ENCODE results near the gene STIM2.

STIM2 gene

DNA sequence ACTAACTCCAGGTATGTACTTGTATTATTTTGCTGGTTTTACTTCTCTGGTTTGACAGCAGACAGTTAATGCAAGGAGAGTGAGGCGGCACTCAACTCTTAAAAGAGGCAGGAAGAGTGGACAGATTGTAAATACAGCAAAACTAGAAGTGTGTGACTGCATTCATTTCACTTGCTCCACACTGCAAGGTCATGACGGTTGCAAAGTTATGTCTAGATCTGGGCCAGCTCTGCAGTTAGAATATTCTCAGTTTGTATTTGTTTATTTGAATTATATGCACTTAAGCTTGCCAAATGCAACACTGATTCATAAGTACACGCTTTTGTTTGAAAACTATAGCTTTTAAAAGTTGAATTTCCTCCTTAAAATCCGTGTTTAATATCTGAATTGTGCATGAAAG is 148.9 kb downstream of the STIM2 start:
- Histone ChIP-seq H4K20me1 (ENCODE audit: insufficient read depth, low read length, poor library complexity, severe bottlenecking) (no peaks in the 10 kb centered on the region), H2AFZ (ENCODE audit: low read length) (no peak overlapping the region), H3K9ac (ENCODE audit: low read depth, low read length, poor library complexity, severe bottlenecking) (no peak overlapping the region), H3K9me3 (ENCODE audit: insufficient read depth, low read depth, low read length) (no peaks in the 10 kb centered on the region), H3K4me1 (ENCODE audit: insufficient read depth, low read length, poor library complexity, severe bottlenecking) (peaks cover 10% of the 10 kb centered on the region), H3K27me3 (ENCODE audit: insufficient read depth, low read length, poor library complexity, severe bottlenecking) (no peaks in the 10 kb centered on the region), H3F3A (ENCODE audit: low read depth) (no peaks in the 10 kb centered on the region), H3K4me2 (ENCODE audit: low read depth, low read length, poor library complexity, severe bottlenecking) (no peak overlapping the region), H3K4me3 (ENCODE audit: low read length, poor library complexity, severe bottlenecking) (no peak overlapping the region), H3K9me2 (replicated peaks; ENCODE audit: low read depth, low read length) (no peaks in the 10 kb centered on the region), H3K79me2 (ENCODE audit: insufficient read depth, low read length) (no peaks in the 10 kb centered on the region), H3K36me3 (ENCODE audit: insufficient read depth, low read length) (peaks cover 5% of the 10 kb centered on the region; the same call in 1 of the 2 replicates)
- no peak for TF ChIP-seq CTCF (conservative IDR thresholded peaks at IDR 0.05; ENCODE audit: low read length)
- no peak for TF ChIP-seq EZH2phosphoT487 (IDR thresholded peaks at IDR 0.05; ENCODE audit: borderline replicate concordance)

DNA sequence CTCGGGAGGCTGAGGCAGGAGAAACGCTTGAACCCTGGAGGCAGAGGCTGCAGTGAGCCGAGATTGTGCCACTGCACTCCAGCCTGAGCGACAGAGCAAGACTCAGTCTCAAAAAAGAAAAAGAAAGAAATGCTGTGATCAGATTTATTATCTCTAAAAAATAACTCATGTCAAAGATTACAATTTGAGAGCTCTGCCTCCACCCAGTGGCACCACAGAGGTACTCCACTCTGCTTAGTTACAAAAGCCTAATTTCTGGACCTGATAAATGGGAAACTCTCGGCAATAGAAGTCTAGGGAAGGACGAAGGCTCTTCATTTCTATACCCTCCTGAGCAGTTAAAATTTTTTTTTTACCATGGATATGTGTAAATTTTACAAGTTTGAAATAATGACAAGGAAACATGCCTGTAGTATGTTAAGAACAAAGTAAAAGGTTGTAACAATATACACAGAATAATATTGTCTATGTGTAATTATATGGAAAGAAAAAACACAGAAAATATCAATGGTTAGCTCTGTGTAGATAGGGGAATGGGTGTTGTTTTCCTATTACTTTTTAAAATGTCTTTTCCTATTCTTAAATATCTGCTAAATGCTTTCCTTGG is 149.8 kb downstream of the STIM2 start:
- no peaks in the 10 kb centered on the region for H3K9me3 ChIP-seq (ENCODE audit: insufficient read depth, low read depth, low read length)
- H3K4me2 ChIP-seq (ENCODE audit: low read depth, low read length, poor library complexity, severe bottlenecking) = no peak overlapping the region
- H3K36me3 ChIP-seq (ENCODE audit: insufficient read depth, low read length) = peaks cover 5% of the 10 kb centered on the region; the same call in 1 of the 2 replicates
- peaks cover 4% of the 10 kb centered on the region for H3K4me1 ChIP-seq (ENCODE audit: insufficient read depth, low read length, poor library complexity, severe bottlenecking)
- H3K4me3 ChIP-seq (ENCODE audit: low read length, poor library complexity, severe bottlenecking) = no peak overlapping the region
- TF ChIP-seq EZH2phosphoT487 (IDR thresholded peaks at IDR 0.05; ENCODE audit: borderline replicate concordance) = no peak
- peak; percentile 85 for TF ChIP-seq CTCF (conservative IDR thresholded peaks at IDR 0.05; ENCODE audit: low read length)
- H2AFZ ChIP-seq (ENCODE audit: low read length) = no peak overlapping the region
- H3K27me3 ChIP-seq (ENCODE audit: insufficient read depth, low read length, poor library complexity, severe bottlenecking) = no peaks in the 10 kb centered on the region
- H3K9me2 ChIP-seq (replicated peaks; ENCODE audit: low read depth, low read length) = no peaks in the 10 kb centered on the region
- no peak overlapping the region for H3K9ac ChIP-seq (ENCODE audit: low read depth, low read length, poor library complexity, severe bottlenecking)
- no peaks in the 10 kb centered on the region for H3F3A ChIP-seq (ENCODE audit: low read depth)
- H3K79me2 ChIP-seq (ENCODE audit: insufficient read depth, low read length) = no peaks in the 10 kb centered on the region; the same call in 1 of the 2 replicates
- H4K20me1 ChIP-seq (ENCODE audit: insufficient read depth, low read length, poor library complexity, severe bottlenecking) = no peaks in the 10 kb centered on the region

GRCh38 chr4:27011401-27011800 is 150.8 kb downstream of the STIM2 start:
- H3K27me3 ChIP-seq (ENCODE audit: insufficient read depth, low read length, poor library complexity, severe bottlenecking) = no peaks in the 10 kb centered on the region
- TF ChIP-seq CTCF (conservative IDR thresholded peaks at IDR 0.05; ENCODE audit: low read length) (no peak), EZH2phosphoT487 (IDR thresholded peaks at IDR 0.05; ENCODE audit: borderline replicate concordance) (no peak)
- H3K79me2 ChIP-seq (ENCODE audit: insufficient read depth, low read length) = no peaks in the 10 kb centered on the region; the same call in 1 of the 2 replicates

More at GRCh38 chr4:27011401-27011800, 150.8 kb downstream of the STIM2 start:
- Histone ChIP-seq H3K9me2 (replicated peaks; ENCODE audit: low read depth, low read length) (no peaks in the 10 kb centered on the region), H3K36me3 (ENCODE audit: insufficient read depth, low read length) (peaks cover 5% of the 10 kb centered on the region; the same call in 1 of the 2 replicates), H3K4me2 (ENCODE audit: low read depth, low read length, poor library complexity, severe bottlenecking) (no peak overlapping the region), H3K9me3 (ENCODE audit: insufficient read depth, low read depth, low read length) (peaks cover 4% of the 10 kb centered on the region; the same call in 1 of the 2 replicates), H3K4me3 (ENCODE audit: low read length, poor library complexity, severe bottlenecking) (no peak overlapping the region), H3F3A (ENCODE audit: low read depth) (no peaks in the 10 kb centered on the region), H2AFZ (ENCODE audit: low read length) (no peak overlapping the region), H3K4me1 (ENCODE audit: insufficient read depth, low read length, poor library complexity, severe bottlenecking) (no peaks in the 10 kb centered on the region), H4K20me1 (ENCODE audit: insufficient read depth, low read length, poor library complexity, severe bottlenecking) (no peaks in the 10 kb centered on the region), H3K9ac (ENCODE audit: low read depth, low read length, poor library complexity, severe bottlenecking) (no peak overlapping the region)
